D721Med (cell line): ENCODE measurements around the gene DIP2A.
"Not testable (repeated sequence)": the region's sequence is repeated elsewhere in the genome, so short reads cannot be mapped to it uniquely, and the experiment has no call there.

ENCODE experiments used
- DNase-seq: peaks from one replicate; pipeline ENCODE4 v3.0.0; 2011; ENCODE audit warnings: low spot score; ENCODE audit not compliant: insufficient read length
- FAIRE-seq: peaks from 2 replicates; lab custom pipeline; 2011; peaks lifted over from hg19 to GRCh38; lab: Jason Lieb, UNC
- CTCF ChIP-seq: IDR thresholded peaks from 2 replicates; pipeline ENCODE4 v1.5.1; 2012; ENCODE audit warnings: mild to moderate bottlenecking, control low read depth; ENCODE audit not compliant: insufficient read depth; ENCODE audit errors: missing control alignments

Gene DIP2A

GRCh38 chr21:46443910-46444309 is 14.8 kb upstream of the DIP2A start:
- FAIRE-seq, result no peak
- DNase-seq, result no peak
- TF ChIP-seq CTCF, result no peak

GRCh38 chr21:46448108-46448507 is 10.6 kb upstream of the DIP2A start:
- no peak for TF ChIP-seq CTCF
- FAIRE-seq (no peak), DNase-seq (no peak)

- DNase-seq, FAIRE-seq: not testable (repeated sequence)
These were observed 9.8 kb upstream of the DIP2A start for GRCh38 chr21:46448855-46449254.

- no peak for FAIRE-seq
- DNase-seq, result no peak
- TF ChIP-seq CTCF, result no peak
These were observed 6.0 kb upstream of the DIP2A start for GRCh38 chr21:46452710-46453109.

GRCh38 chr21:46454142-46454541 is 4.5 kb upstream of the DIP2A start:
- no peak for TF ChIP-seq CTCF
- FAIRE-seq (no peak), DNase-seq (no peak)

- FAIRE-seq (no peak), DNase-seq (no peak)
- no peak for TF ChIP-seq CTCF
These were observed 3.9 kb upstream of the DIP2A start for GRCh38 chr21:46454634-46455390.

GRCh38 chr21:46455575-46456385 is 2.9 kb upstream of the DIP2A start:
- DNase-seq (no peak), FAIRE-seq (no peak)

More at GRCh38 chr21:46455575-46456385, 2.9 kb upstream of the DIP2A start:
- TF ChIP-seq CTCF, result no peak
